ENCODE measurements around the gene SLMAP.

The SLMAP gene

DNA sequence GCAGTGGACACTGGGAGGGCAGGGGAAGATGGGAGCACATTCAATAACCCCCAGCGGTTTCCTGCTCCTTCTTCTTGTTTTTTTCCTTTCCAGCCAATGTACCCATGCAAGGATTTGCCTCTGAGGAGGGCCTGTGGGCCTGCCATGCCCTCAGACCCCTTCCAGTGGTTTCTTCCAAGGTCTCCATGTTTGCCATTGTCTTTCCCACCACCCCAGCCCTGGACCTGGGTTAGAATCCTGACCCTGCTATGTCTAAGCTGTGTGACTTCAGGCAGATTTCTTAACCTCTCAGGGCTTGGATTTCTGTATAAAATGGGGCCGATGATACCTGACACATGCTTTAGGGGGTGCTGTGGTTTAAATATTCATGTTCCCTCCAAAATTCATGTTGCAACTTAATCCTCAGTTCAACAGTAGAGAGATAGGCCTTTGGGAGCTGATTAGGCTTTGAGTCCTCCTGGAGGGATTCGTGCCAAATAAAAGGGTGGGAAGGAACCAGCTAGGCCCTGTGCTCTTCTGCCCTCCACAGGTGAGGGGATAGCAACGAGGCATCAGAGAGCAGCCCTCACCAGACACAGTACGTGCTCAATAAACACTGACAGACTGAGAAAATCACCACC lies 205.8 kb downstream of the SLMAP start:
- DNase-seq (ENCODE audit: low read depth in 2 of 2) = no peak

DNA sequence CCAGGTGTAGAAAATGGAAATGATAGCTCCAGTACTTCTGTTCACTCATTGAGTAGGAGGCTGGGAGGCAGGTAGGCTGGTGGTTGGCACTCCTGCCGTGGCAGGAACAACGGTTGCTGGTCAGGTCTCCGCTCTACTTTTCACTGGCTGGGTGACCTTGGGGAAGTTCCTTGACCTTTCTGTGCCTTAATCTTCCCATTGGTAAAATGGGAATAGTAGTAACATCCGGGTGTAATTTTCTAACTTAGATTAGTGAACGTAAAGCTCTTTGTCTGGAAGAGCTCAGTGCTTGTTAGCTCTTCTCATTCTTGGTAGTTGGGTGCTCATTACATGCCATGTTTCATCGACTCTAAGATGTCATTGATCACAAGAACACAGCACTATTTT lies 206.3 kb downstream of the SLMAP start:
- no peak for DNase-seq (ENCODE audit: low read depth in 2 of 2)

DNA sequence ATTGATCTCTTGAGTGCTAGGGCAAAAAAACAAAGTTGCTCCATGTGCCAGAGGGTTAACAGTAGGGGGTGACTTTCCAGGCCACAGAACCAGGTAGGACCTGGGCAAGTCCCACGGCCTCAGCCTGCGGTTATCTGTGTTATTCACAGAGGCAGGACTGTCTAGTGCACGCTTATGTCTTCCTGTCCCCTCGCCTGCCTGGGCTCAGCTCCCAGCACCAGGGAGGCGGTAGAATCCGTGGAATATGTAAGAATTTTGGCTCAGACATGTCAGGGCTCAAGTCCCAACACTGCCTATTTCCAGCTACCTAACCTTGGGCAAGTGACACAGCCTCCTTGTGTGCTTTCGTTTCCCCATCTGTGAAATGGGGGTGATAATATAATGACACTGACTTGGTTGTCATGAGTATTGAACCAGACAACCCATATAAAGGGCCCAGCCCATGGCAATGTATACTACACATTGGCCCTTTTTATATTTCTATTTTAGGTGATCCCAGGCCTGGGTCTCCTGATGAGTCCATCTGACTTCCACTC lies 207.8 kb downstream of the SLMAP start:
- DNase-seq (ENCODE audit: low read depth in 2 of 2) = no peak

DNA sequence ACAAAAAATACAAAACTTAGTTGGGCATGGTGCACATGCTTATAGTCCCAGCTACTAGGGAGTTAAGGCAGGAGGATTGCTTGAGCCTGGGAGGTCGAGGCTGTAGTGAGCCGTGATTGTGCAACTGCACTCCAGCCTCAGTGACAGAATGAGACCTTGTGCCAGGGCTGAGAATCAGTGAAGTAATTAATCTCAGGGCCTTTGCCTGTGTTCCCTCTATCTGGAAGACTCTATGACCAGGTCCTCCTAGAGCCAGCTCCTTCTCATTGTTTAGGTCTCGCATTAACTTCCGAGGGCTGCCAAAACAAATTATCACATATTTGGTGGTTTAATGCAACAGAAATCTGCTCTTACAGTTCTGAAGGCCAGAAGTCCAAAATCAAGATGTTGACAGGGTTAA lies 210.7 kb downstream of the SLMAP start:
- no peak for DNase-seq (ENCODE audit: low read depth in 2 of 2)

DNA sequence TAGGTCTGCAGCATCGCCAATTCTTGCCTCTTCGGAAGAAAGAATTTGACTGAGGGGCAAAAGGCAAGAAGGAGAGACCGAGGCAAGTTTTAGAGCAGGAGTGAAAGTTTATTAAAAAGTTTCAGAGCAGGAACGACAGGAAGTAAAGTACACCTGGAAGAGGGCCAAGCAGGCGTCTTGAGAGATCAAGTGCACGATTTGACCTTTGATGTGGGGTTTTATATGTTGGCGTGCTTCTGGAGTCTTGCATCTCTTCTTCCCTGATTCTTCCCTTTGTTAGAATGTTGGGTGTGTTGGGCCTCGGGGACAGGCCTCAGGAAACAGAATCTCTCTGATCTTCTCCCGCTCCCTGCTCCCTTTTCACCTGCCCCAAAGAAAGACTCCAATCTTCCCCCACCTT lies 211.5 kb downstream of the SLMAP start:
- DNase-seq (ENCODE audit: low read depth in 2 of 2) = no peak

DNA sequence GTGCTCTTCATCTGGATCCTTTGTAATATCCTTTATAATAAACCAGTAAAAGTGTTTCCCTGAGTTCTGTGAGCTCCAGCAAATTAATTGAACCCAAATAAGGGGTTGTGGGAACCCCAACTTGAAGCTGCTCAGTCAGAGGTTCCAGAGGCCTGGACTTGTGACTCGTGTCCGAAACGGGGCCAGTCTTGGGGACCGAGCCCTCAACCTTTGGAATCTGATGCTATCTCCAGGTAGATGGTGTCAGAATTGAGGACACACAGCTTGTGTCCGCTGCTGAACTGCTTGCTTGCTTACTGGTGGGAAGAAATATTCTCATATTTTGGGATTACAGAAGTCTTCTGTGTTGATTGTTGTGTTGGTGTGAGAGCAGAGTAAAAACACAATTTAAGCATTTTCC lies 212.4 kb downstream of the SLMAP start:
- no peak for DNase-seq (ENCODE audit: low read depth in 2 of 2)

DNA sequence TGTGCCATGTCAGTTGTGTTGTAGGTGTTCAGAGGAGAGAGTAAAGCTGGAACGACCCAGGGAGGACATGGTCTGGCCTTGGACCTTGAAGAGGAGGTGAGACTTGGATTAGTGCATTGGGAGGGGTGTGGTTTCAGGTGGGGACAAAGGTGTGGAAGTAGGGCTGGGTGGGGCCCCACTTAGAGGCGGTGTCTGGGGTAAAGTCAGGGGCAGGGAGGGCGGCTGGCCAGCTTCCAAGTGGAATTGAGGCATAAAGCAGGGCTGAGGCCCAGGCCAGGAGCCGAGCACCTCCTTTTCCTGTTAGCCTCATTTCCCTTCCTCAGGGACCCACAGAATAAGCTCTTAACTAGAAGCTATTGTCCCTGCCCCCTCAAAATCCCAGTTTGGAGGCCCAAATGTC lies 215.9 kb downstream of the SLMAP start:
- no peak for DNase-seq (ENCODE audit: low read depth in 2 of 2)

DNA sequence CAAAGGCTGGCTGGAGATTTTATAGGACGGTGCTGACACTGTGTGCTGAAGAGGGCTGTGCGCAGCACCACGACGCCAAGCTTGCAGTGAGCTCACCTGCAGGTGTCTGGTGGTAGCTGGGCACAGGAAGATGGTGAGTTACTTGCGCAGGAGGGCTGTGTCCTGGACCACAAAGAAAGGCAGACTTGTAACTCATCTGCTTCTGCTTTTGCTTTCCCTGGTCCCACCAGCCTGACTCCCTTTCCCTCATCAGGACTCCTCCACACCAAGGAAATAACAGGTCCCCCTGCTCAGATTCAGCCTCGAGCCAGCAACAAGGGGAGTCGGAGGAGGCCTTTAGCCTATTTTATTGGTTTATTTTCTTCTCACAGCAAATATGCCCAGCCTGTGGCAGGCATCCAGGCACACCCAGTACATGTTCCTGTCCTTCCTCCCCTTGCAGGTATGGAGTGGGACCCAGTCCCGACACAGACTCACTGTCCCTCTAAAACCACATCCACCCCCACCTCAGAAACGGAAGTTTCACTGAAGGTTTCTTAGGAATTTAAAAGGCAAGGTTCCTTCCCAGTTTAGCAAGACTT lies 216.5 kb downstream of the SLMAP start:
- no peak for DNase-seq (ENCODE audit: low read depth in 2 of 2)

DNA sequence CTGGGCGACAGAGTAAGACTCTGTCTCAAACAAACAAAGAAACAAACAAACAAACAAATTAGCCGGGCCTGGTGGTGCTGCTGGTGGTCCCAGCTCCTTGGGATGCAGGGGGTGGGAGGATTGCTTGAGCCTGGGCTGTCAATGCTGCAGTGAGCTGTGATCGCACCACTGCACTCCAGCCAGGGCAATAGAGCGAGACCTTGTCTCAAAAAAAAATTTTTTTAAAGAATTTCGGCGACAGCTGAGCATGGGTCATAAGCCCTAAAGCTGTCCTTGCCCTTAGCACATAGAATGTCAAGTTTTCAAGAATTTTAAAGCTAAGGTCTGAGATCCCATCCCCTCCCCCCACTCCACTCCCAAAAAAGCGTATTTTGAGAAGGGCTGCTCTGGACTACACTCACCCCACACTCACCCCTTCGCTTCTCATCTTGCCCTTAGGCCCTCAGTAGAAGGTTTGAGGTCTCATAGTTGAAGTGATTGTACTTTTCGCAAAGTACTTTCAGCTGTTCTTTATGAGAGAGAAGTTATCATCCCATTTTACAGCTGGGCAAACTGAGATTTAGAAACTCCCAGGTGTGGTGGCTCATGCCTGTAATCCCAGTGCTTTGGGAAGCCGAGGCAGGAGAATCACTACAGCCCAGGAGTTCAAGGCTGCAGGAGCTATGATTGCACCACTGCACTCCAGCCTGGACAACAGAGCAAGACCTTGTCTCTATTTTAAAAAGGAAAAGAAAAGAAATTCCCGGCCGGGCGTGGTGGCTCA lies 217.8 kb downstream of the SLMAP start:
- DNase-seq (ENCODE audit: low read depth in 2 of 2) = no peak

DNA sequence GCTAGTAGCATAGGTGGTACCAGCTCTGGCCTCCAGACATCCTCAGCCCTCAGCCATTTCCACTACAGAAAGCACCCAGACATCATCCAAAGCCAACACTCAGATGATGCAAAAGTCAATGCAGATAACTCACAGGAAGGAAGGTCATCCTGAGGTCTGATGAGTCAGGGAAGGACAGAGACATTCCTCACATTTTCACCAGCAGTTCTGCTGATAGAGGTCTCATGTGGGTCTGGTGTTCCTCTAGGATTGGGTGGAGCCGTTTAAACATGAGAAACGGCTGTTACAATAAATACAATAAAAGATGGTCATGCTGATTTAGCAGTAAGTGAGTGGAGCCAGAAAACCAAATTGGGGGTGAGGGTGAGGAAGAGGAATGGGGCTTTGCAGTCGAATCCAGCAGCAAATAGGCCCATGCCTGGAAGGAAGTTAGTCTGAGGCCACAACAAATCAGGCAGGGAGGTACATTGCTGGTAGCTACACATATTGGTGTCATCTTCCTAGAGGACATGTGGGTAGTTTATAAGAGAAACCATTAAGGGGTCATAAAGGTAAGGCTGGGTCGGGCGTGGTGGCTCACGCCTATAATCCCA lies 218.8 kb downstream of the SLMAP start:
- DNase-seq (ENCODE audit: low read depth in 2 of 2) = no peak

DNA sequence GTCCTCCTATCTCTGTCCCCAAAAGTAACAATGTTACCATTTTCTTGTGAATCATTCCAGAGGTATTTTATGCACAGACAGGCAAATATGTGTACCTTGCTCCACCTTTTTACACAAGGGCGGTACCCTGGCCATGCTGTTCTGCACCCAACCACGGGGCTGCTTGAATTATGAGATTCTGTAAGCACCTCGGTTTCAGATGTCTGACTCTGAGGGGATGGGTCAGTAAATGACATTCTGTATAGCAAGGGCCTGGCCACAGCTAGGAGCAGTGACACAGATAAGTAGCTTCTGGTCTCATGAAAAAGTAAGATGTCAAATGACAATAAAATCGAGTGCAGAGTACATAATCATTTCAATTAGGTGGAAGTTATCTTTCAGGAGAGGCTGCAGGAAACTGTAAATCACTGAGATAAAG lies 221.7 kb downstream of the SLMAP start:
- DNase-seq (ENCODE audit: low read depth in 2 of 2) = no peak

DNA sequence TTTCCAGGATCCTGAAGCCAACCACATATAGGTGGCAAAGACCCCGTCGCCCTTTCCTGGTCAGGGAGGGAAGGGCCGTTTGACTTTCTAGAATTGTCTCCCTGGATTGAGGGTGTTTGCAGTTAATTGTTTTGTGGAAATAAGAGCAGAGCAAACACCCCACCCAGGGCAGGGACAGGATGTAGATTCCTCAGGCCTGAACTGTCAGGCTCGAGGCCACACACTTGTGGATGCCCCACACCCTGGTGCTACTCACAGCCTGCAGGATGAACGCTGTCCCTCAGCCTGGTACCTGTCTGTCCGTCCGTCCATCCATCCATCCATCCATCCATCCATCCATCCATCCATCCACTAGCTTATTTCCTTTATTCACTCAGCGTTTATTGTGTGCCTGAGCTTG lies 222.2 kb downstream of the SLMAP start:
- no peak for DNase-seq (ENCODE audit: low read depth in 2 of 2)

Data from stimulated activated CD8-positive, alpha-beta memory T cell treated with anti-CD3 and anti-CD28 coated beads, Interleukin-7, amount 100 ng/mL, for 1 hour (primary cell).